ENCODE measurements around the gene RPL36A. TPM values are rescaled to one million over a fixed set of nuclear protein-coding genes. Genes with fewer than 3 reads are reported as not detected.

Gene RPL36A
- polyA plus RNA-seq, 1 of the 3 experiments (the other 2 are of a cell fraction), result 3,417 TPM

GRCh38 chrX:101429934-101430333 lies 39.1 kb downstream of the RPL36A start (continued):
- TF ChIP-seq IRF3 (IDR thresholded peaks at IDR 0.05; ENCODE audit: low read depth, low read length), result no peak
- TF ChIP-seq SMC3 (IDR thresholded peaks at IDR 0.05; ENCODE audit: low read depth, low read length), result no peak
- TF ChIP-seq ELF1 (IDR thresholded peaks at IDR 0.05), result no peak
- no peak for TF ChIP-seq YY1 (IDR thresholded peaks at IDR 0.05; ENCODE audit: low read depth)
- no peak for TF ChIP-seq CTCF (IDR thresholded peaks at IDR 0.05)
- TF ChIP-seq NRF1 (IDR thresholded peaks at IDR 0.05; ENCODE audit: low read depth, low read length), result no peak
- no peak for TF ChIP-seq FOXJ3 (CRISPR knock-in tag; IDR thresholded peaks at IDR 0.05)

- peak overlapping the region in 1 of 2 experiments; percentile 62; a peak in 3 of 4 replicates for H3K27ac ChIP-seq (ENCODE audit: low read depth in 2 of 2, low read length in 1 of 2)
Observed at GRCh38 chrX:101430457-101431078, 39.8 kb downstream of the RPL36A start.

GRCh38 chrX:101442085-101442484 lies 51.3 kb downstream of the RPL36A start:
- ChIA-PET CTCF (interaction anchor here (0.9 kb wide), 1 partner anchor 18 kb away, joined by 3 read pairs; no protein-coding TSS in a partner anchor), POLR2A (no interaction called here)
- Histone ChIP-seq H3F3A (replicated peaks; ENCODE audit: insufficient read depth) (no peaks in the 10 kb centered on the region), H4K20me1 (ENCODE audit: insufficient read depth) (no peaks in the 10 kb centered on the region), H3K4me3 (ENCODE audit: low read depth in 2 of 2, low read length in 1 of 2) (no peak overlapping the region), H3K9me3 (no peaks in the 10 kb centered on the region), H3K9me2 (no peaks in the 10 kb centered on the region), H3K4me2 (no peak overlapping the region), H3K27me3 (ENCODE audit: insufficient read depth) (no peaks in the 10 kb centered on the region), H3K9ac (no peak overlapping the region), H3K36me3 (replicated peaks in 1 of 2; ENCODE audit: control insufficient read depth in 1 of 2, insufficient read depth in 2 of 2, low read length in 1 of 2) (no peaks in the 10 kb centered on the region), H3K27ac (ENCODE audit: low read depth in 2 of 2, low read length in 1 of 2) (no peak overlapping the region), H2AFZ (ENCODE audit: low read depth) (no peak overlapping the region), H3K79me2 (ENCODE audit: insufficient read depth) (no peaks in the 10 kb centered on the region), H3K4me1 (ENCODE audit: control insufficient read depth in 1 of 2, insufficient read depth in 2 of 2, low read depth in 1 of 2, low read length in 1 of 2) (no peaks in the 10 kb centered on the region)
- WGBS (ENCODE audit: low lambda C conversion rate), result 69% methylated on average over 2 of the region's 2 CpGs
- DNase-seq, result no peak
- TF ChIP-seq POLR2AphosphoS5 (IDR thresholded peaks at IDR 0.05; ENCODE audit: low read depth, low read length) (no peak), EP300 (IDR thresholded peaks at IDR 0.05; ENCODE audit: borderline replicate concordance in 1 of 2, low read depth in 1 of 2, low read length in 1 of 2) (no peak), FOXM1 (IDR thresholded peaks at IDR 0.05; ENCODE audit: low read depth) (no peak), USF1 (IDR thresholded peaks at IDR 0.05; ENCODE audit: borderline replicate concordance, low read depth) (no peak), NFIC (IDR thresholded peaks at IDR 0.05; ENCODE audit: borderline replicate concordance) (no peak), RCOR1 (IDR thresholded peaks at IDR 0.05; ENCODE audit: low read length) (no peak), YY1 (IDR thresholded peaks at IDR 0.05; ENCODE audit: low read depth) (no peak), GABPA (IDR thresholded peaks at IDR 0.05; ENCODE audit: low read depth) (no peak), FOXJ3 (CRISPR knock-in tag; IDR thresholded peaks at IDR 0.05) (no peak), IRF3 (IDR thresholded peaks at IDR 0.05; ENCODE audit: low read depth, low read length) (no peak), ZBTB33 (IDR thresholded peaks at IDR 0.05; ENCODE audit: borderline replicate concordance, low read depth) (no peak), ELF1 (IDR thresholded peaks at IDR 0.05) (no peak), SIN3A (IDR thresholded peaks at IDR 0.05; ENCODE audit: borderline replicate concordance, low read depth, low read length) (no peak)

More at GRCh38 chrX:101430457-101431078, 39.8 kb downstream of the RPL36A start:
- H3K9me3 ChIP-seq, result no peaks in the 10 kb centered on the region
- H3K9ac ChIP-seq, result no peak overlapping the region
- no peak overlapping the region for H2AFZ ChIP-seq (ENCODE audit: low read depth)
- no peaks in the 10 kb centered on the region for H3K79me2 ChIP-seq (ENCODE audit: insufficient read depth)
- peaks cover 17% of the 10 kb centered on the region for H3F3A ChIP-seq (replicated peaks; ENCODE audit: insufficient read depth)
- H3K4me3 ChIP-seq (ENCODE audit: low read depth in 2 of 2, low read length in 1 of 2), result no peak overlapping the region
- no peak for DNase-seq
- H3K36me3 ChIP-seq (replicated peaks in 1 of 2; ENCODE audit: control insufficient read depth in 1 of 2, insufficient read depth in 2 of 2, low read length in 1 of 2), result no peaks in the 10 kb centered on the region
- peak overlapping the region; percentile 29; the same call in 1 of the 2 replicates for H3K4me2 ChIP-seq
- TF ChIP-seq JUND (IDR thresholded peaks at IDR 0.05) (peak; percentile 23; the same call in 1 of the 2 replicates), FOXJ3 (CRISPR knock-in tag; IDR thresholded peaks at IDR 0.05) (no peak), GATA2 (CRISPR knock-in tag; IDR thresholded peaks at IDR 0.05) (no peak), SMC3 (IDR thresholded peaks at IDR 0.05; ENCODE audit: low read depth, low read length) (no peak), TCF12 (IDR thresholded peaks at IDR 0.05) (peak; percentile 7; the same call in 1 of the 2 replicates), FOSL2 (IDR thresholded peaks at IDR 0.05; ENCODE audit: borderline replicate concordance, low read depth) (0 out of 2 replicates have a peak, but pooled peaks have one; percentile 14), FOXM1 (IDR thresholded peaks at IDR 0.05; ENCODE audit: low read depth) (no peak)
- ChIA-PET POLR2A (no interaction called here), CTCF (no interaction called here)
- no peaks in the 10 kb centered on the region for H3K9me2 ChIP-seq
- H3K4me1 ChIP-seq (ENCODE audit: control insufficient read depth in 1 of 2, insufficient read depth in 2 of 2, low read depth in 1 of 2, low read length in 1 of 2), result no peaks in the 10 kb centered on the region
- H4K20me1 ChIP-seq (ENCODE audit: insufficient read depth), result no peaks in the 10 kb centered on the region
- H3K27me3 ChIP-seq (ENCODE audit: insufficient read depth), result no peaks in the 10 kb centered on the region
- WGBS (ENCODE audit: low lambda C conversion rate), result 73% methylated on average over 2 of the region's 2 CpGs

All from SK-N-SH (cell line).